WTC11 (cell line): Measurements from ENCODE around the gene NECTIN2. TPM values are rescaled to one million over a fixed set of nuclear protein-coding genes. Genes with fewer than 3 reads are reported as not detected.

Experiments
- ATAC-seq: fragments of 200-7000 bp; cut with Tn5 transposase; 2 replicates; pipeline ENCODE4 v1.10.0; 2021; ENCODE audit warnings: mild to moderate bottlenecking, moderate library complexity
- CTCF ChIA-PET: fragments of 300-600 bp; sonication (Branson Sonifier 250); formaldehyde crosslinking; loops from one replicate; lab custom pipeline; 2021; ENCODE audit warnings: antibody characterized with exemption; lab: Charles Lee
- POLR2A ChIA-PET: fragments of 350-600 bp; sonication (Branson Sonifier 250); formaldehyde crosslinking; loops from one replicate; lab custom pipeline; 2021; ENCODE audit warnings: antibody characterized with exemption; lab: Charles Lee
- DNase-seq: peaks from one replicate; pipeline ENCODE4 v3.0.0; 2021; ENCODE audit warnings: low spot score
- H3K27ac Mint-ChIP-seq: 2 replicates; pipeline ENCODE4 v1.8.0; 2021; ENCODE audit warnings: mixed read lengths
- H3K27me3 Mint-ChIP-seq: 2 replicates; pipeline ENCODE4 v1.8.0; 2021; ENCODE audit warnings: low read depth, mild to moderate bottlenecking, moderate library complexity, mixed read lengths
- H3K36me3 Mint-ChIP-seq: 2 replicates; pipeline ENCODE4 v1.8.0; 2021; ENCODE audit warnings: mixed read lengths
- H3K4me1 Mint-ChIP-seq: 2 replicates; pipeline ENCODE4 v1.8.0; 2022; ENCODE audit warnings: mixed read lengths
- H3K4me3 Mint-ChIP-seq: 2 replicates; pipeline ENCODE4 v1.8.0; 2021; ENCODE audit warnings: mild to moderate bottlenecking, moderate library complexity, mixed read lengths
- H3K9me3 Mint-ChIP-seq: 2 replicates; pipeline ENCODE4 v1.8.0; 2021; ENCODE audit warnings: mixed read lengths
- ESRRA ChIP-seq: sonication (generic); formaldehyde crosslinking; IDR thresholded peaks from 2 replicates; pipeline ENCODE4 v1.8.1; 2022; ENCODE audit warnings: mild to moderate bottlenecking, missing genetic modification reagents, borderline replicate concordance
- ETV6 ChIP-seq: sonication (generic); formaldehyde crosslinking; IDR thresholded peaks from 2 replicates; pipeline ENCODE4 v1.8.1; 2022; ENCODE audit warnings: mild to moderate bottlenecking, missing genetic modification reagents
- GRHL2 ChIP-seq: fragments of 250-450 bp; sonication (Bioruptor Pico); IDR thresholded peaks from 2 replicates; pipeline ENCODE4 v1.8.0; 2022; ENCODE audit warnings: mild to moderate bottlenecking, moderate library complexity; ENCODE audit not compliant: insufficient replicate concordance, severe bottlenecking
- IRF2 ChIP-seq: sonication (generic); formaldehyde crosslinking; IDR thresholded peaks from 2 replicates; pipeline ENCODE4 v1.8.0; 2022; ENCODE audit warnings: low read depth, missing genetic modification reagents, borderline replicate concordance
- MYBL2 ChIP-seq: sonication (generic); formaldehyde crosslinking; IDR thresholded peaks from 2 replicates; pipeline ENCODE4 v1.8.1; 2023; ENCODE audit warnings: mild to moderate bottlenecking, moderate library complexity, missing genetic modification reagents
- NFE2L1 ChIP-seq: sonication (generic); formaldehyde crosslinking; IDR thresholded peaks from 2 replicates; pipeline ENCODE4 v1.8.1; 2023; ENCODE audit warnings: missing genetic modification reagents
- PRDM15 ChIP-seq: sonication (generic); formaldehyde crosslinking; IDR thresholded peaks from 2 replicates; pipeline ENCODE4 v1.8.0; 2022; ENCODE audit warnings: missing genetic modification reagents
- RORB ChIP-seq: fragments of 250-450 bp; sonication (Bioruptor Pico); IDR thresholded peaks from 2 replicates; pipeline ENCODE4 v1.9.0; 2021; ENCODE audit warnings: mild to moderate bottlenecking
- TP53 ChIP-seq: sonication (generic); formaldehyde crosslinking; IDR thresholded peaks from 2 replicates; pipeline ENCODE4 v1.8.1; 2023; ENCODE audit warnings: mild to moderate bottlenecking, missing genetic modification reagents
- USF2 ChIP-seq: sonication (generic); formaldehyde crosslinking; IDR thresholded peaks from 2 replicates; pipeline ENCODE4 v1.8.1; 2023; ENCODE audit warnings: mild to moderate bottlenecking, missing genetic modification reagents, moderate library complexity
- ZNF121 ChIP-seq: sonication (generic); formaldehyde crosslinking; IDR thresholded peaks from 2 replicates; pipeline ENCODE4 v1.8.0; 2023; ENCODE audit warnings: missing genetic modification reagents
- ZNF671 ChIP-seq: fragments of 250-450 bp; sonication (Bioruptor Pico); IDR thresholded peaks from 2 replicates; pipeline ENCODE4 v1.8.0; 2021; ENCODE audit warnings: mild to moderate bottlenecking
- total RNA-seq: library from RNA; stranded (reverse); gene quantifications from 3 replicates; pipeline ENCODE4 v1.2.3, GENCODE V29; 2021
- TF ChIP-seq, protein P1 (sequence below): sonication (generic); formaldehyde crosslinking; IDR thresholded peaks from 2 replicates; pipeline ENCODE4 v1.8.0; 2022; ENCODE audit warnings: mild to moderate bottlenecking, missing genetic modification reagents
- TF ChIP-seq, protein P2 (sequence below): sonication (generic); formaldehyde crosslinking; IDR thresholded peaks from 2 replicates; pipeline ENCODE4 v1.8.1; 2023; ENCODE audit warnings: mild to moderate bottlenecking, missing genetic modification reagents
- TF ChIP-seq, protein P3 (sequence below): sonication (generic); formaldehyde crosslinking; IDR thresholded peaks from 2 replicates; pipeline ENCODE4 v1.8.1; 2022; ENCODE audit warnings: missing genetic modification reagents, borderline replicate concordance
- TF ChIP-seq, protein P4 (sequence below): sonication (generic); formaldehyde crosslinking; IDR thresholded peaks from 2 replicates; pipeline ENCODE4 v1.8.1; 2023; ENCODE audit warnings: mild to moderate bottlenecking, moderate library complexity, missing genetic modification reagents

The NECTIN2 gene
- total RNA-seq, 1 experiment from 2014 or later = 170 TPM

DNA sequence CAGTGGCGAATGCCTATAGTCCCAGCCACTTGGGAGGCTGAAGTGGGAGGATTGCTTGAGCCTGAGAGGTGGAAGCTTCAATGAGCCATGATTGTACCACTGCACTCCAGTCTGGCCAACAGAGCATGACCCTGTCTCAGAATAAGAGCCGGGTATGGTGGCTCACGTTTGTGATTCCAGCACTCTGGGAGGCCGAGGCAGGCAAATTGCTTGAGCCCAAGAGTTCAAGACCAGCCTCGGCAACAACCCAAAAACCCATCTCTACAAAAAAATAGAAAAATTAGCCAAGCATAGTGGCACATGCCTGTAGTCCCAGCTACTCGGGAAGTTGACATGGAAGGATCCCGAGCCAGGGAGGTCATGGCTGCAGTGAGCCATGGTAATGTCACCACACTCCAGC is 5.3 kb upstream of the NECTIN2 start:
- DNase-seq = no peak
- CTCF ChIA-PET = interaction anchor here (0.9 to 1.0 kb wide), 2 partner anchors 65 to 117 kb away, joined by 3 read pairs; partner anchors contain the start of gene APOE
- no peaks in the 10 kb centered on the region for H3K9me3 Mint-ChIP-seq
- ATAC-seq = no peak
- H3K4me3 Mint-ChIP-seq = no peak overlapping the region
- peaks cover 46% of the 10 kb centered on the region for H3K27me3 Mint-ChIP-seq
- H3K4me1 Mint-ChIP-seq = peaks cover 10% of the 10 kb centered on the region
- TF ChIP-seq ZNF121 (CRISPR knock-in tag) (peak; percentile 56; the same call in 1 of the 2 replicates), TP53 (CRISPR knock-in tag) (no peak), IRF2 (CRISPR knock-in tag) (no peak)
- TF ChIP-seq, protein P1, sequence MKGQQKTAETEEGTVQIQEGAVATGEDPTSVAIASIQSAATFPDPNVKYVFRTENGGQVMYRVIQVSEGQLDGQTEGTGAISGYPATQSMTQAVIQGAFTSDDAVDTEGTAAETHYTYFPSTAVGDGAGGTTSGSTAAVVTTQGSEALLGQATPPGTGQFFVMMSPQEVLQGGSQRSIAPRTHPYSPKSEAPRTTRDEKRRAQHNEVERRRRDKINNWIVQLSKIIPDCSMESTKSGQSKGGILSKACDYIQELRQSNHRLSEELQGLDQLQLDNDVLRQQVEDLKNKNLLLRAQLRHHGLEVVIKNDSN (CRISPR knock-in tag) = no peak
- H3K36me3 Mint-ChIP-seq = no peaks in the 10 kb centered on the region
- no peak overlapping the region for H3K27ac Mint-ChIP-seq
- POLR2A ChIA-PET = interaction anchor here (0.9 kb wide), 1 partner anchor 10 kb away, joined by 3 read pairs; no protein-coding TSS in a partner anchor

- ATAC-seq (no peak), DNase-seq (no peak)
- ChIA-PET CTCF (interaction anchor here (0.6 to 1.0 kb wide), 3 partner anchors 65 to 535 kb away, joined by 3 read pairs; partner anchors contain the start of gene APOE), POLR2A (interaction anchor here (0.9 kb wide), 1 partner anchor 9 kb away, joined by 3 read pairs; no protein-coding TSS in a partner anchor)
- H3K27me3 Mint-ChIP-seq = peaks cover 41% of the 10 kb centered on the region
- no peaks in the 10 kb centered on the region for H3K9me3 Mint-ChIP-seq
- no peaks in the 10 kb centered on the region for H3K36me3 Mint-ChIP-seq
- no peak overlapping the region for H3K27ac Mint-ChIP-seq
- no peak overlapping the region for H3K4me3 Mint-ChIP-seq
- no peak for TF ChIP-seq PRDM15 (CRISPR knock-in tag)
- no peak for TF ChIP-seq NFE2L1 (CRISPR knock-in tag)
- TF ChIP-seq ZNF671 (CRISPR knock-in tag) = no peak
- TF ChIP-seq, protein P2, sequence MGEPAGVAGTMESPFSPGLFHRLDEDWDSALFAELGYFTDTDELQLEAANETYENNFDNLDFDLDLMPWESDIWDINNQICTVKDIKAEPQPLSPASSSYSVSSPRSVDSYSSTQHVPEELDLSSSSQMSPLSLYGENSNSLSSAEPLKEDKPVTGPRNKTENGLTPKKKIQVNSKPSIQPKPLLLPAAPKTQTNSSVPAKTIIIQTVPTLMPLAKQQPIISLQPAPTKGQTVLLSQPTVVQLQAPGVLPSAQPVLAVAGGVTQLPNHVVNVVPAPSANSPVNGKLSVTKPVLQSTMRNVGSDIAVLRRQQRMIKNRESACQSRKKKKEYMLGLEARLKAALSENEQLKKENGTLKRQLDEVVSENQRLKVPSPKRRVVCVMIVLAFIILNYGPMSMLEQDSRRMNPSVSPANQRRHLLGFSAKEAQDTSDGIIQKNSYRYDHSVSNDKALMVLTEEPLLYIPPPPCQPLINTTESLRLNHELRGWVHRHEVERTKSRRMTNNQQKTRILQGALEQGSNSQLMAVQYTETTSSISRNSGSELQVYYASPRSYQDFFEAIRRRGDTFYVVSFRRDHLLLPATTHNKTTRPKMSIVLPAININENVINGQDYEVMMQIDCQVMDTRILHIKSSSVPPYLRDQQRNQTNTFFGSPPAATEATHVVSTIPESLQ = no peak
- TF ChIP-seq RORB (CRISPR knock-in tag) = no peak
- TF ChIP-seq, protein P3, sequence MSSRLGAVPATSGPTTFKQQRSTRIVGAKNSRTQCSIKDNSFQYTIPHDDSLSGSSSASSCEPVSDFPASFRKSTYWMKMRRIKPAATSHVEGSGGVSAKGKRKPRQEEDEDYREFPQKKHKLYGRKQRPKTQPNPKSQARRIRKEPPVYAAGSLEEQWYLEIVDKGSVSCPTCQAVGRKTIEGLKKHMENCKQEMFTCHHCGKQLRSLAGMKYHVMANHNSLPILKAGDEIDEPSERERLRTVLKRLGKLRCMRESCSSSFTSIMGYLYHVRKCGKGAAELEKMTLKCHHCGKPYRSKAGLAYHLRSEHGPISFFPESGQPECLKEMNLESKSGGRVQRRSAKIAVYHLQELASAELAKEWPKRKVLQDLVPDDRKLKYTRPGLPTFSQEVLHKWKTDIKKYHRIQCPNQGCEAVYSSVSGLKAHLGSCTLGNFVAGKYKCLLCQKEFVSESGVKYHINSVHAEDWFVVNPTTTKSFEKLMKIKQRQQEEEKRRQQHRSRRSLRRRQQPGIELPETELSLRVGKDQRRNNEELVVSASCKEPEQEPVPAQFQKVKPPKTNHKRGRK (CRISPR knock-in tag) = no peak
- no peak for TF ChIP-seq GRHL2 (CRISPR knock-in tag)
- TF ChIP-seq, protein P4, sequence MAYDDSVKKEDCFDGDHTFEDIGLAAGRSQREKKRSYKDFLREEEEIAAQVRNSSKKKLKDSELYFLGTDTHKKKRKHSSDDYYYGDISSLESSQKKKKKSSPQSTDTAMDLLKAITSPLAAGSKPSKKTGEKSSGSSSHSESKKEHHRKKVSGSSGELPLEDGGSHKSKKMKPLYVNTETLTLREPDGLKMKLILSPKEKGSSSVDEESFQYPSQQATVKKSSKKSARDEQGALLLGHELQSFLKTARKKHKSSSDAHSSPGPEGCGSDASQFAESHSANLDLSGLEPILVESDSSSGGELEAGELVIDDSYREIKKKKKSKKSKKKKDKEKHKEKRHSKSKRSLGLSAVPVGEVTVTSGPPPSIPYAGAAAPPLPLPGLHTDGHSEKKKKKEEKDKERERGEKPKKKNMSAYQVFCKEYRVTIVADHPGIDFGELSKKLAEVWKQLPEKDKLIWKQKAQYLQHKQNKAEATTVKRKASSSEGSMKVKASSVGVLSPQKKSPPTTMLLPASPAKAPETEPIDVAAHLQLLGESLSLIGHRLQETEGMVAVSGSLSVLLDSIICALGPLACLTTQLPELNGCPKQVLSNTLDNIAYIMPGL = no peak
- no peak for TF ChIP-seq MYBL2 (CRISPR knock-in tag)
- no peak for TF ChIP-seq USF2
- no peak for TF ChIP-seq ESRRA (CRISPR knock-in tag)
- TF ChIP-seq ETV6 = no peak
- peaks cover 10% of the 10 kb centered on the region for H3K4me1 Mint-ChIP-seq
These were observed 4.9 kb upstream of the NECTIN2 start for GRCh38 chr19:44841231-44841630.
